Breast epithelium (tissue), 3 donors: ENCODE measurements around the gene ERMARD.

Experiments used
- POLR2A ChIP-seq: fragments of 450-650 bp; IDR thresholded peaks from one replicate; pipeline ENCODE4 v1.6.1; 2016; ENCODE audit warnings: antibody characterized with exemption, mild to moderate bottlenecking, moderate library complexity
- TF ChIP-seq, protein P1 (sequence below), 3 donors: fragments of 450-650 bp; IDR thresholded peaks; one replicate each; pipeline ENCODE4 v1.5.1; 2016 to 2017; ENCODE audit warnings: antibody characterized with exemption in 3 of 3, mild to moderate bottlenecking in 3 of 3, moderate library complexity in 3 of 3

DNA sequence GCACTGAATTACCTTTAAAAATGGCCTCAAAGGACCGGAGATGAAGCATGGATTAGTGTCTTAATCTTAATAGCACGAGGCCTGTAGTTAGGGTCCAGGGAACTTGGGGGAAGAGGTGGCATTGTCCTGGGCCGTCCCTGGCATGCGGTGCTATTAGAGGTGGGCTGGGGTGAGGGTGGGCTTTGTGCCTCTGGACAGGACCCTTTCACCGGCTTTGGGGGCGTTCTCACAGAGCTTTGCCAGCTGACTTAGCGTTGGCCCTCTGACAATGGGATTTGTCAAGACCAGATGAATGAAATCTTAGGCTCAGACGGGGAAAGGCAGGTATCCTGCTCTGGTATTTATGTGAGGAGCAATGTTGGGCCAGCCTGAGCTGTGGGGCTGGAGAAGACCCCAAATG, 59.6 kb downstream of the ERMARD start:
- no peak for TF ChIP-seq POLR2A
- TF ChIP-seq, protein P1, sequence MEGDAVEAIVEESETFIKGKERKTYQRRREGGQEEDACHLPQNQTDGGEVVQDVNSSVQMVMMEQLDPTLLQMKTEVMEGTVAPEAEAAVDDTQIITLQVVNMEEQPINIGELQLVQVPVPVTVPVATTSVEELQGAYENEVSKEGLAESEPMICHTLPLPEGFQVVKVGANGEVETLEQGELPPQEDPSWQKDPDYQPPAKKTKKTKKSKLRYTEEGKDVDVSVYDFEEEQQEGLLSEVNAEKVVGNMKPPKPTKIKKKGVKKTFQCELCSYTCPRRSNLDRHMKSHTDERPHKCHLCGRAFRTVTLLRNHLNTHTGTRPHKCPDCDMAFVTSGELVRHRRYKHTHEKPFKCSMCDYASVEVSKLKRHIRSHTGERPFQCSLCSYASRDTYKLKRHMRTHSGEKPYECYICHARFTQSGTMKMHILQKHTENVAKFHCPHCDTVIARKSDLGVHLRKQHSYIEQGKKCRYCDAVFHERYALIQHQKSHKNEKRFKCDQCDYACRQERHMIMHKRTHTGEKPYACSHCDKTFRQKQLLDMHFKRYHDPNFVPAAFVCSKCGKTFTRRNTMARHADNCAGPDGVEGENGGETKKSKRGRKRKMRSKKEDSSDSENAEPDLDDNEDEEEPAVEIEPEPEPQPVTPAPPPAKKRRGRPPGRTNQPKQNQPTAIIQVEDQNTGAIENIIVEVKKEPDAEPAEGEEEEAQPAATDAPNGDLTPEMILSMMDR (IDR thresholded peaks at IDR 0.05): no peak
